DMS 273 treated with DMSO at 0.1 percent for 48 hours (cell line): ENCODE data around the gene ZNF3.
A peak's percentile ranks its signal among the peaks of the same experiment; 100 is the strongest.

Experiments
- DNase-seq: peaks from one replicate; lab custom pipeline; 2025; lab: John Stamatoyannopoulos, UW

ZNF3 gene

GRCh38 chr7:100088621-100089457 lies 7.3 kb upstream of the ZNF3 start, which contains the start of gene COPS6:
COPS6 (plus strand) TSS chr7:100088969; CDS start chr7:100088991, 22 bp downstream.
- peak; percentile 48 for DNase-seq

GRCh38 chr7:100088095-100088620 lies 6.6 kb upstream of the ZNF3 start:
- no peak for DNase-seq

GRCh38 chr7:100087055-100087750 lies 5.7 kb upstream of the ZNF3 start:
- DNase-seq = peak; percentile 65

- DNase-seq = no peak
These were observed 4.0 kb upstream of the ZNF3 start for GRCh38 chr7:100085515-100085914.

GRCh38 chr7:100082978-100083377 lies 1.5 kb upstream of the ZNF3 start:
- DNase-seq = no peak

- DNase-seq = no peak
These were observed 502 bp downstream of the ZNF3 start for GRCh38 chr7:100080907-100081534.

- no peak for DNase-seq
These were observed 2.4 kb downstream of the ZNF3 start for GRCh38 chr7:100079024-100079560.

- DNase-seq = no peak
These were observed 4.3 kb downstream of the ZNF3 start for GRCh38 chr7:100077205-100077604.

- DNase-seq = no peak
These were observed 6.1 kb downstream of the ZNF3 start for GRCh38 chr7:100075418-100075817.

- no peak for DNase-seq
These were observed 6.7 kb downstream of the ZNF3 start for GRCh38 chr7:100074841-100075240.

- DNase-seq = no peak
These were observed 9.1 kb downstream of the ZNF3 start for GRCh38 chr7:100072462-100072861.

- DNase-seq = no peak
These were observed 10.4 kb downstream of the ZNF3 start for GRCh38 chr7:100071018-100071723.

GRCh38 chr7:100069991-100070390 lies 11.5 kb downstream of the ZNF3 start:
- DNase-seq = no peak

- DNase-seq = no peak
These were observed 14.6 kb downstream of the ZNF3 start for GRCh38 chr7:100066953-100067352.

GRCh38 chr7:100065452-100066186 lies 15.9 kb downstream of the ZNF3 start:
- no peak for DNase-seq

GRCh38 chr7:100064162-100064561 lies 17.4 kb downstream of the ZNF3 start:
- no peak for DNase-seq

GRCh38 chr7:100063376-100063775 lies 18.1 kb downstream of the ZNF3 start:
- DNase-seq = no peak

GRCh38 chr7:100061518-100062193 lies 19.9 kb downstream of the ZNF3 start:
- no peak for DNase-seq

GRCh38 chr7:100059251-100059739 lies 22.2 kb downstream of the ZNF3 start:
- DNase-seq = no peak

- no peak for DNase-seq
These were observed 24.5 kb downstream of the ZNF3 start for GRCh38 chr7:100057006-100057405.
